NCI-H2107 treated with DMSO at 0.1 percent for 48 hours (cell line): ENCODE data around the gene VHLL.

Source experiments
- DNase-seq: peaks from one replicate; lab custom pipeline; 2025; ENCODE audit not compliant: unreplicated experiment; lab: John Stamatoyannopoulos, UW

VHLL gene

GRCh38 chr1:156257711-156258110, 41.4 kb downstream of the VHLL start:
- no peak for DNase-seq

GRCh38 chr1:156253634-156254033, 45.5 kb downstream of the VHLL start:
- DNase-seq: no peak

- no peak for DNase-seq
Measured at GRCh38 chr1:156251527-156251926, 47.6 kb downstream of the VHLL start.

GRCh38 chr1:156249593-156249992, 49.5 kb downstream of the VHLL start:
- DNase-seq: no peak
